DOHH2 (cell line): ENCODE results near the gene CPA5.

Experiments
- CTCF ChIP-seq: fragments of 200-600 bp; sonication (generic); IDR thresholded peaks from one replicate; pipeline ENCODE4 v1.5.1; 2014; ENCODE audit warnings: antibody characterized with exemption, mild to moderate bottlenecking, low read depth, low read length; ENCODE audit not compliant: poor library complexity, severe bottlenecking
- EZH2phosphoT487 ChIP-seq: fragments of 200-600 bp; sonication (generic); IDR thresholded peaks from 2 replicates; pipeline ENCODE4 v1.6.1; 2017; ENCODE audit warnings: borderline replicate concordance, mild to moderate bottlenecking, antibody characterized with exemption, low read length, moderate library complexity, mixed read lengths

- TF ChIP-seq CTCF (no peak), EZH2phosphoT487 (no peak)
Observed at GRCh38 chr7:130381468-130382312, 37.1 kb downstream of the CPA5 start.
